Measurements from ENCODE around the gene POLK. TPM values are rescaled to one million over a fixed set of nuclear protein-coding genes. Genes with fewer than 3 reads are reported as not detected.

Gene POLK
- total and polyA plus RNA-seq, 2 of the 8 experiments (the other 6 are each of a cell fraction or from before 2014, with no cell fraction given) = 2.0 to 9.0 TPM

- Histone ChIP-seq H2AFZ (ENCODE audit: low read length) (no peak overlapping the region), H2BK12ac (ENCODE audit: low read depth, low read length) (no peak overlapping the region), H3K23me2 (ENCODE audit: low read depth, low read length) (no peaks in the 10 kb centered on the region), H3K79me2 (ENCODE audit: control insufficient read depth in 1 of 2, insufficient read depth in 2 of 2, low read length in 2 of 2) (no peaks in the 10 kb centered on the region), H3K18ac (ENCODE audit: extremely low read depth, low read length) (no peak overlapping the region), H3K56ac (replicated peaks; ENCODE audit: insufficient read length, low read depth, low read length) (no peak overlapping the region), H3K4me3 (ENCODE audit: extremely low read depth in 1 of 4, insufficient read depth in 2 of 4, low read depth in 3 of 4, low read length in 4 of 4) (no peak overlapping the region), H4K91ac (replicated peaks; ENCODE audit: insufficient read length, low read length) (no peak overlapping the region), H2BK20ac (ENCODE audit: low read length) (no peak overlapping the region), H2BK120ac (replicated peaks; ENCODE audit: low read depth, low read length) (no peak overlapping the region), H2AK5ac (ENCODE audit: low read depth, low read length) (no peak overlapping the region), H3K79me1 (ENCODE audit: low read depth, low read length) (no peaks in the 10 kb centered on the region), H3K27me3 (replicated peaks in 1 of 4; ENCODE audit: control insufficient read depth in 3 of 4, extremely low read depth in 1 of 4, insufficient read depth in 3 of 4, low read length in 3 of 4) (no peaks in the 10 kb centered on the region), H3K4me2 (ENCODE audit: insufficient read depth in 1 of 2, low read depth in 2 of 2, low read length in 2 of 2) (no peak overlapping the region), H4K5ac (ENCODE audit: insufficient read length, low read depth, low read length) (no peak overlapping the region), H4K20me1 (replicated peaks in 1 of 2; ENCODE audit: control insufficient read depth in 1 of 2, insufficient read depth in 2 of 2, low read length in 2 of 2) (no peaks in the 10 kb centered on the region), H3K4me1 (replicated peaks in 1 of 4; ENCODE audit: control insufficient read depth in 3 of 4, insufficient read depth in 4 of 4, low read length in 3 of 4) (no peaks in the 10 kb centered on the region), H2BK5ac (ENCODE audit: low read depth, low read length) (no peak overlapping the region), H3K9me3 (ENCODE audit: insufficient read depth in 2 of 2, low read depth in 1 of 2, low read length in 1 of 2) (no peaks in the 10 kb centered on the region), H3K23ac (ENCODE audit: insufficient read length) (no peak overlapping the region), H3K9ac (replicated peaks in 1 of 4; ENCODE audit: extremely low read depth in 1 of 4, low read depth in 3 of 4, low read length in 3 of 4) (no peak overlapping the region), H4K8ac (ENCODE audit: extremely low read depth, insufficient read depth, low read length) (no peak overlapping the region), H3K36me3 (ENCODE audit: control insufficient read depth in 2 of 4, insufficient read depth in 4 of 4, low read length in 3 of 4) (no peaks in the 10 kb centered on the region), H2BK15ac (ENCODE audit: low read length) (no peak overlapping the region), H3K27ac (ENCODE audit: low read depth, low read length) (no peak overlapping the region), H3K14ac (ENCODE audit: insufficient read length) (no peak overlapping the region), H3K4ac (replicated peaks; ENCODE audit: insufficient read length, low read depth, low read length) (no peak overlapping the region)
- TF ChIP-seq TAF7 (optimal IDR thresholded peaks at IDR 0.05; ENCODE audit: borderline replicate concordance, low read depth, low read length) = no peak
- ChIA-PET CTCF (ENCODE audit: partially characterized antibody) (interaction anchor here (0.6 kb wide), 1 partner anchor 372 kb away, joined by 3 read pairs; no protein-coding TSS in a partner anchor), POLR2A (ENCODE audit: partially characterized antibody) (no interaction called here)
- WGBS, 2 experiments (ENCODE audit: extremely low coverage in 1 of 2, insufficient coverage in 1 of 2, insufficient read length in 1 of 2, insufficient replicate concordance in 2 of 2, low coverage in 1 of 2, low lambda C conversion rate in 2 of 2, missing lambda C conversion rate in 1 of 2) = 93% methylated on average over 2 of the region's 2 CpGs; no CpG with 5 or more reads in 1 of the 2 experiments
- DNase-seq (ENCODE audit: low read depth in 1 of 2, low spot score in 2 of 2) (no peak), FAIRE-seq (no peak)
Measured at GRCh38 chr5:75648712-75649111, 137.0 kb downstream of the POLK start.

Small RNA genes within 50 kb of the gene (small RNA-seq; reads per million reads assigned to genes)
- gene RNU7-175P (ENCODE audit: insufficient read depth) = not detected

Other genes starting within 250 kb of the POLK start
- 199 and 217 TPM in 2 replicates for gene HMGCR, start 174.7 kb upstream of the POLK start, total RNA-seq (2021; fragmentation: NEBNext Ultra II Directional; extraction: Animal tissue kit (Norgen Biotek cat#: 25700))
- gene HMGCR, start 174.7 kb upstream of the POLK start, polyA plus RNA-seq (2011; rRNA removed) = 33.7 and 45.8 TPM in 2 replicates
- gene CERT1, start 262 bp upstream of the POLK start, total RNA-seq (2021; fragmentation: NEBNext Ultra II Directional; extraction: Animal tissue kit (Norgen Biotek cat#: 25700)) = 48.1 and 55.3 TPM in 2 replicates
- 7.8 and 10.2 TPM in 2 replicates for gene CERT1, start 262 bp upstream of the POLK start, polyA plus RNA-seq (2011; rRNA removed)
- gene ANKDD1B, start 99.6 kb downstream of the POLK start, total RNA-seq (2021; fragmentation: NEBNext Ultra II Directional; extraction: Animal tissue kit (Norgen Biotek cat#: 25700)) = 0.22 TPM in 1 of 2 replicates, not detected in the other
- gene ANKDD1B, start 99.6 kb downstream of the POLK start, polyA plus RNA-seq (2011; rRNA removed) = 0.06 and 0.08 TPM in 2 replicates
- 11.2 and 11.9 TPM in 2 replicates for gene POC5, start 205.5 kb downstream of the POLK start, total RNA-seq (2021; fragmentation: NEBNext Ultra II Directional; extraction: Animal tissue kit (Norgen Biotek cat#: 25700))
- 9.5 and 12.1 TPM in 2 replicates for gene POC5, start 205.5 kb downstream of the POLK start, polyA plus RNA-seq (2011; rRNA removed)